Fibroblast of skin of left biceps (primary cell): ENCODE data around the gene SREBF1.
A peak's percentile ranks its signal among the peaks of the same experiment; 100 is the strongest.

ENCODE experiments used
- DNase-seq, 2 experiments: peaks; one replicate each; pipeline ENCODE4 v3.0.0-alpha.2; 2013; ENCODE audit warnings: low read depth in 2 of 2

Gene SREBF1

DNA sequence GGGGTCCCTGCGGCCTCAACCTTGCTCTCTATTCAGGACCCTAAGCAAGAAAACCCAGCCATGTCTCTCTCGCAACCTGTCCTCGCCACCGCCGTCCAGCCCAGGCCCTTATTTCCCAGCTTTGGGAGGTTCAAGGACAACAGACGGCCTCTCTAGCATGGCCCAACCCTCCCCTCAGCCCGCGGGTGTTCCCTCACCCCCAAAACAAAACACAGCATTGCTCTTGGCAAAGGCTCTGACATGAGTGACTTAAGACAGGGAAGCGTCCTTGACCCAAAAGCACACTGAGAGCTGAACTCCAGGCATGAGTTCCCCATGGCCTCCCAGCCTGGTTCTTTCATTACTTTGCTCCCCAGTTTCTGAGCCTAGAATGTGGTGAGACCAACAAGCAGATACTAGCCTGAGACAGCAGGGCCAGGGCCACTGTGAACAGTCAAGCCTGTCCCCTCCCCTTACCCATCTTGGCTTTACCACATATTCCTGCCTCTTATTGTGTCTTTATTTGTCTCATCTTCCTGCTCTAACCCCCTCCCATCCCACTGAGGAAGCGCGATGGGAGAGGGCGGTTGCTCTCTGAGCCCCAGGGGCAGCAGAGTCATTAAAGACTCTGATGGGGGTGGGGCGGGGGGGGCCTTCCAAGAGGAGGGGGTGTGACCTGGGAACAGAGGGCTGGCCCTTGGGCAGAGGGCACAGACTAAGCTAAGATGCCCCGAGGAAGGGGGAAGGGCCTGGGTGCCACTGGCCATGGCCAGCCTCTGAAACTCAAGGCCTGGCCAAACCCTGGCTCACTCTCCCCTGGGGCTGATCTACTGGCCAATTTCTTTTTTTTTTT lies 11.8 kb downstream of the SREBF1 start:
- no peak for DNase-seq

- no peak for DNase-seq
Measured at GRCh38 chr17:17824119-17824782, 12.5 kb downstream of the SREBF1 start.

DNA sequence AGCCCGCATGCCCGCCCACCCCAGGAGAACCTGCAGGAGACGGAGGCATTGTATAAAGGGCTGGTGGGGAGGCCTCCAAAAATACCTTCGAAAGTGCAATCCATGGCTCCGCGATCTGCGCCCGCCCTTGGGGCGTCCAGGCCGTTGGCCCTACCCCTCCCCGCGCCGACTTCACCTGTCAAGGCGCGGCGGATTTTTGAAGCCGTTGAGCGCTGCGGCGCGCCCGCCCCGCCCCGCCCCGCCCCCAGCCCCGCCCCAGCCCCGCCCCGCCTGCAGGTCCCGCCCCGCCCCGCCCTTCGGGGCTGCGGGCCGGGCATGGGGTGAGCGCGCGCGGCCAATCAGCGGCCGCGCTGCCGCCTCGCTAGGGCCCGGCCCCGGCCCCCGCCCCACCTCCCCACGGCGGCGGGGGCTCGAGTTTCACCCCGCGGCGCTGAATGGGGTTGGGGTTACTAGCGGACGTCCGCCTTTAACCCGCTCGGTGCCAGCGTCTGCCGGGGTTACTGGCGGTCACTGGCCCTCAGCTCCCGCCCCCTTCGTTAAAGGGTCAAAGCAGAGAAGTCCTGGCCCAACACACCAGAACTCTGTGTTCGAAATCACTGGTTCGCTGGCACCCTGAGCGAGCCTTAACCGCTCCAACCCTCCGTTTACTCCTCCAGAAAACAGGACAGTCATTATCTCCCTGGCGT lies 13.2 kb downstream of the SREBF1 start:
- peak; percentile 47 for DNase-seq

DNA sequence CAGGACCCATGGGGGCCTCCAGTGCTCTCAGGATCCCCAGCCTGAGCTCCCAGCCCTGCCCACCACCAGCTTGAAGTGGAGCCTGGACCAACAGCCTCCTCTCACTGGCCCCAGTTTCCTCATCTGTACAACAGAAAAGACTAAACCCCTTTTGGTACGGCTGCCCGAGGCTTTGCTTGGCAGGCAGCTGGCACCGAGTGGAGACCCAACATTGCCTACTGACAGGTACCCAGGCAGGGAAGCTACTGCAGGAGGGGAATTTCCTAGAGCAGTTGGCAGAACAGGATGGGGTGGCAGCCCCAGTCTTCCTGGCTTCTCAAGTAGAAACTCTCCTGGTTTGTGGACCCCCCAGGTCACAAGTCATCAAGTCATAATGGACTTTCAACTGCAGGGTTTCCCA lies 14.2 kb downstream of the SREBF1 start:
- no peak for DNase-seq

DNA sequence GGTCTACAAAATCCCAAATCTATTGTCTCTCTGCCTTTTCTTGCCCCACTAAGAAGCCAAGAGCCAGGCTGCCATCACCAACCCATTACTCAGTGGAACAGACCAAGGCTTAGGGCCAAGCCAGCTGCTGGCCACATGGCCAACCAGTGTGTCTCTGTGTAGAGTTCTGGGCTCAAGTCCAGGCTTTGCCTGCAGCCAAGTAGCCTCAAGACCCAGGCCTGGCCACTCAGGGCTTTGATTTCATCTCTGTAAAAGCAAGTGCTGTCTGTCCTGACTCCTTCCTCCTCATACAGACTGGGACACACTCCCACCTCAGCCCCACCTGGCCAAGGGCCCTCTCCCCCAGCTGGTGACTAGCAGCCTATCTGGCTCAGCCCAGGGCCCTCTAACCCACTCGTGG lies 14.6 kb downstream of the SREBF1 start:
- peak; percentile 28 for DNase-seq

- no peak for DNase-seq
Measured at GRCh38 chr17:17820463-17821158, 16.2 kb downstream of the SREBF1 start.

GRCh38 chr17:17820046-17820445 lies 16.7 kb downstream of the SREBF1 start:
- no peak for DNase-seq

DNA sequence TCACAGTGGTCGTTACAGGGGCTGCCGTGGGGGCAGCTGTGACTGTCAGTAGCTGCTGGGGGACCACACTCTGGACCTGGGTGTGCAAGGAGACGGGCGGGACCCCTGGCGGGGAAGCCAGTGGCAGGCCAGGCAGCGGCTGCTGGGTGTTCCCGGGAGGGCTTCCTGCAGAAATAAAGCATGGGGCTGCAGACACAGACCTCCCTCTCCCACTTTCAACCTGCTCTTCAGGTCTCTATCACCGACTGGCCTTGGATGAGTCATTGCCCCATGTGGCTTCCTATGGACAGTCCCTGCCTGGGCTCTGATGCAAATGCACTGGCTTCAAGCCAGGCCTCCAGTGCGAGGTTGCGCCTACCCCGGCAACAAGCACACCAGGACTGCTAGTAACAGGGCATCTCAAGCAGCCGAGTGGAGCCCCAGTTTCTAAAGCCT lies 17.2 kb downstream of the SREBF1 start:
- DNase-seq: no peak

GRCh38 chr17:17819111-17819510 lies 17.7 kb downstream of the SREBF1 start:
- no peak for DNase-seq

DNA sequence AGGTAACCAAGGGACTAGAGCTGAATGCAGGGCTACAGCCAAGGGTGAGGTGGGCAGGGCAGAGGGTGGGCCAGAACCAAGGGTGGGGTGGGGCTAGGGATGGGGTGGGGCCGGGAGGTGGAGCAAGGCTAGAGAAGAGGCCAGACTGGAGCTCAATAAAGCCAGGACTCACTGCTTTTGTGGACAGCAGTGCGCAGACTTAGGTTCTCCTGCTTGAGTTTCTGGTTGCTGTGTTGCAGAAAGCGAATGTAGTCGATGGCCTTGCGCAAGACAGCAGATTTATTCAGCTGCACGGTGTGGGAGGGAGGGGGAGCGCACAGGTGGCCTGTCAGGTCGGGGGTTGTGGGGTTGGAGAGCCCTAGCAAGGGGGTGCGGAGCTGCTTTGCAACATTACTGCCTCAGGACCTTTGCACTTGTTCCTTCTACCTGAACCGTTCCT lies 18.7 kb downstream of the SREBF1 start:
- no peak for DNase-seq

- DNase-seq: no peak
Measured at GRCh38 chr17:17817552-17817947, 19.2 kb downstream of the SREBF1 start.

DNA sequence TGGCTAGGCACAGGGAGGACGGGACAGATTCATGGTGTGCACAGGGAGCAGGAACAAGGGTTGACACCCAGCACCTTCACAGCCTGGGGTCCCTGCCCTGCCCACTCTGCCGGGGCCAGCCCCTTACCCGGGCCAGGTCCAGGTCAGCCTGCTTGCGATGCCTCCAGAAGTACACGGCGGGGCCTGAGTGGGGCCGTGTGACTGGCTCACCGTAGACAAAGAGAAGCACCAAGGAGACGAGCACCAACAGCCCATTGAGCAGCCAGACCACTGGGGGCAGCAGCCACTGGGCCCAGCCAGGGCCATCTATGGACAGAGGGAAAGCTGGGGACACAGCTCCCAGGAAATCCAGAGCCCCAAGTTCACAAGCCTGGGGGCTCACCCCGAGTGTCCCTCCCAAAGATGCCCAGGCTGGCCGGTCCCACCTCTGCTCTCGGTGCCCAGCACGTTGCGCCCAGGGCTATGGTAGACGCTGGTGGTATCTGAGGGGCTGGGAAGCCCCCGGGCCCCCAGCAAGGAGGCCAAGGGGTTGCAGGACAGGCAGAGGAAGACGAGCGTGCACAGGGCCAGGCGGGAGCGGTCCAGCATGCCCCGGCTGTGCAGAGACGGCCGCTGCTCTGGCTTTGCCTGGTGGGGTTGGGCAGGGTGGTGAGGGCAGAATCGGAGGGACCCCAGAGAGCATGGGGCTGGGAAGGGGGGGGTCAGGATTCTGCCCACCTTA lies 19.8 kb downstream of the SREBF1 start:
- DNase-seq: no peak

DNA sequence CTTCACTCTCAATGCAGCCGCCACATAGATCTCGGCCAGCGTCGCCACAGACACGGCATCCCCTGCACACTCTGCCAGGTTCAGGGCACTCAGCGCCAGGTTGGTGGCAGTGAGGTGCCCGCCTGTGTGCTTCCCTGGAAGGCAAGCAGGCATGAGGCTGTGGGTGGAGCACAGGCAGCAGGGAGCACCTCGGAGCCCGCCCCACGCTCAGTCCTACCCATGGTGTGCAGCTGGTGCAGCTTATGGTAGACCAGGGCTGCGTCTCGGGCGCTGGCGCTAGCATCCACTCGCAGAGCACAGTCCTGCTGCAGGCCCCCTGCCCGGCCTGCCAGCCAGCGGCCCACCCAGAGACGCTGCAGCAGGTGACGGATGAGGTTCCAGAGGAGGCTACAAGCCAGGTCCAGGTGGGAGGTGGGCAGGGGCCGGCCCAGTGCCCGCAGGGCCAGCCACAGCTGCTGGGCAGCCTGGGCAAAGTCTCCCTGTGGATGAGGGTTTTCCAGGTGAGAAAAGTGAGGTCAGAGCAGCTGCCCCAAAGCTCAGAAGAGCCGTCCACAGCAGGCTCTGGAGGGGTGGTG lies 20.5 kb downstream of the SREBF1 start:
- DNase-seq: no peak

- DNase-seq: no peak
Measured at GRCh38 chr17:17815436-17816200, 21.2 kb downstream of the SREBF1 start.

GRCh38 chr17:17815062-17815406 lies 21.8 kb downstream of the SREBF1 start:
- no peak for DNase-seq

GRCh38 chr17:17814162-17815061 lies 22.4 kb downstream of the SREBF1 start:
- DNase-seq: no peak

GRCh38 chr17:17813725-17814095 lies 23.1 kb downstream of the SREBF1 start:
- DNase-seq: no peak

DNA sequence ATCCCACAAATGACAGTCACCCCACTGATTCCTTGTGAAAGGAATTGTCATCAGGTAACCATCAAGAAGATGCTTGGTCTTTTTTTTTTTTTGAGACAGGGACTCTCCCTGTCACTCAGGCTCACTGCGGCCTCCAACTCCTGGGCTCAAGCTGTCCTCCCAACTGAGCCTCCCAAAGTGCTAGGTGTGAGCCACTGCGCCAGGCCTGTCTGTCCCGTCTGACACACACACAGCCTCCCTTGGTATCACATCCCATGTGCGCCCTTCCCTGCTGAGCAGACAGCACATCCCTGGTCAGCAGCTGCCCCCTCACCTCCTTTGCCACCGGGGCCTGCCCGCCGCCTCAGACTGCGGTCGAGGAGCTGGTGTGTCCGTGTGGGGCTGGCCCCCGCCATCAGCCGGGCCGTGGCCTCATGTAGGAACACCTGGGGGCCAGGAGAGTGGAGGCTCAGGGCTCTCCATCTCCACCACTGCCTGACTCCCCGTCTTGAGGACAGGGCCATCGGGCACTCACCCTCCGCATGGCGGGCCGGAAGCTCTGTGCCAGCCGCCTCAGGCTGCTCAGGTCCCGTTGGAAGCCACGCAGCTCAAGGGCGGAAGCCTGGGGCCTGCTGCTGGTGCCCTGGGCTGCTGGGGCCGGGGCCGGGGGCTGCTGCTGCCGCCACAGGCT lies 23.6 kb downstream of the SREBF1 start:
- DNase-seq: no peak
